GM21360 (cell line): ENCODE results near the gene KIAA1191.

Experiments used
- ATAC-seq: cut with Tn5 transposase; IDR thresholded peaks from one replicate; pipeline ENCODE4 v1.9.1; 2021; ENCODE audit warnings: mild to moderate bottlenecking, moderate library complexity; ENCODE audit not compliant: unreplicated experiment

KIAA1191 gene

GRCh38 chr5:176365351-176366231 is 4.0 kb upstream of the KIAA1191 start, which contains the start of gene ARL10:
Gene ARL10, plus strand, starts transcription at chr5:176365487. Its CDS starts 77 bp downstream, at chr5:176365564.
- ATAC-seq, result no peak

- ATAC-seq, result no peak
These were observed 3.3 kb upstream of the KIAA1191 start for GRCh38 chr5:176364765-176365350.

GRCh38 chr5:176362233-176362490 is 598 bp upstream of the KIAA1191 start:
- peak; percentile 9 for ATAC-seq

- no peak for ATAC-seq
These were observed 599 bp downstream of the KIAA1191 start for GRCh38 chr5:176360894-176361436.

GRCh38 chr5:176359658-176360057 is 1.9 kb downstream of the KIAA1191 start:
- ATAC-seq, result no peak

- no peak for ATAC-seq
These were observed 5.4 kb downstream of the KIAA1191 start for GRCh38 chr5:176356179-176356566.

GRCh38 chr5:176355400-176356178 is 6.0 kb downstream of the KIAA1191 start:
- no peak for ATAC-seq

GRCh38 chr5:176353533-176353932 is 8.0 kb downstream of the KIAA1191 start:
- no peak for ATAC-seq

GRCh38 chr5:176352116-176352878 is 9.3 kb downstream of the KIAA1191 start:
- no peak for ATAC-seq

- ATAC-seq, result no peak
These were observed 11.1 kb downstream of the KIAA1191 start for GRCh38 chr5:176350416-176350815.

- ATAC-seq, result no peak
These were observed 18.7 kb downstream of the KIAA1191 start for GRCh38 chr5:176342766-176343458.

- no peak for ATAC-seq
These were observed 19.4 kb downstream of the KIAA1191 start for GRCh38 chr5:176342158-176342483.

GRCh38 chr5:176341325-176342157 is 20.0 kb downstream of the KIAA1191 start:
- no peak for ATAC-seq

- ATAC-seq, result no peak
These were observed 22.3 kb downstream of the KIAA1191 start for GRCh38 chr5:176339304-176339703.

GRCh38 chr5:176337913-176338312 is 23.7 kb downstream of the KIAA1191 start:
- no peak for ATAC-seq

- no peak for ATAC-seq
These were observed 27.4 kb downstream of the KIAA1191 start for GRCh38 chr5:176334031-176334770.

- ATAC-seq, result no peak
These were observed 41.0 kb downstream of the KIAA1191 start for GRCh38 chr5:176320577-176320976.

GRCh38 chr5:176319827-176320554 is 41.6 kb downstream of the KIAA1191 start:
- no peak for ATAC-seq
